K562 (cell line): ENCODE data around the gene HPS5. TPM values are rescaled to one million over a fixed set of nuclear protein-coding genes. Genes with fewer than 3 reads are reported as not detected.

ENCODE experiments used
- CBX8 ChIP-seq: fragments of 200-600 bp; sonication (generic); IDR thresholded peaks from 2 replicates; pipeline ENCODE4 v1.6.1; 2012; ENCODE audit warnings: borderline replicate concordance, mixed run types, low read depth, mild to moderate bottlenecking, moderate library complexity, mixed read lengths, low read length, control low read depth, inconsistent platforms; ENCODE audit not compliant: poor library complexity, severe bottlenecking; ENCODE audit errors: extremely low read depth
- CTBP1 ChIP-seq: fragments of 450-650 bp; IDR thresholded peaks from 2 replicates; pipeline ENCODE4 v1.6.1; 2016; ENCODE audit warnings: borderline replicate concordance
- ELK1 ChIP-seq: sonication (generic); formaldehyde crosslinking; IDR thresholded peaks from 2 replicates; pipeline ENCODE4 v1.8.1; 2022; ENCODE audit warnings: missing genetic modification reagents
- ERF ChIP-seq: fragments of 450-650 bp; formaldehyde crosslinking; IDR thresholded peaks from 2 replicates; pipeline ENCODE4 v1.4.0; 2020; ENCODE audit warnings: mild to moderate bottlenecking, mixed read lengths
- FOXJ2 ChIP-seq: fragments of 200-800 bp; sonication (Bioruptor generic); IDR thresholded peaks from 2 replicates; pipeline ENCODE4 v1.6.1; 2016; ENCODE audit warnings: missing genetic modification characterization, missing compliant biosample characterization
- FOXJ3 ChIP-seq: sonication (generic); formaldehyde crosslinking; IDR thresholded peaks from 2 replicates; pipeline ENCODE4 v1.4.0; 2020; ENCODE audit warnings: mild to moderate bottlenecking, missing genetic modification reagents
- FOXP4 ChIP-seq: sonication (generic); formaldehyde crosslinking; IDR thresholded peaks from 2 replicates; pipeline ENCODE4 v1.8.0; 2022; ENCODE audit warnings: mild to moderate bottlenecking, missing genetic modification reagents, borderline replicate concordance
- GABPB1 ChIP-seq: sonication (generic); formaldehyde crosslinking; IDR thresholded peaks from 2 replicates; pipeline ENCODE4 v1.8.0; 2022; ENCODE audit warnings: mild to moderate bottlenecking, missing genetic modification reagents
- MLX ChIP-seq, 2 experiments: fragments of 450-650 bp in 1 of 2; sonication (generic) in 1 of 2; formaldehyde crosslinking; conservative IDR thresholded peaks; 2 replicates each; pipeline versions ENCODE4 v1.4.0 to v1.8.1; 2020 to 2022; ENCODE audit warnings: mild to moderate bottlenecking in 1 of 2, missing genetic modification reagents in 1 of 2
- NR0B1 ChIP-seq: fragments of 450-650 bp; IDR thresholded peaks from one replicate; pipeline ENCODE4 v1.6.1; 2018; ENCODE audit warnings: mild to moderate bottlenecking, moderate library complexity; ENCODE audit not compliant: partially characterized antibody
- POLR2B ChIP-seq: fragments of 450-650 bp; IDR thresholded peaks from 2 replicates; pipeline ENCODE4 v1.6.1; 2018; ENCODE audit warnings: low read depth; ENCODE audit not compliant: partially characterized antibody
- PREB ChIP-seq: sonication (generic); formaldehyde crosslinking; IDR thresholded peaks from 2 replicates; pipeline ENCODE4 v1.8.1; 2023; ENCODE audit warnings: mild to moderate bottlenecking, missing genetic modification reagents
- RBM15 ChIP-seq: fragments of 200-400 bp; formaldehyde crosslinking; IDR thresholded peaks from 2 replicates; pipeline ENCODE4 v1.6.1; 2018; ENCODE audit warnings: mild to moderate bottlenecking, low read length, moderate library complexity; ENCODE audit not compliant: insufficient read depth
- RFX5 ChIP-seq: IDR thresholded peaks from 2 replicates; pipeline ENCODE4 v1.6.1; 2011; ENCODE audit warnings: low read depth, mild to moderate bottlenecking, improper control_type of control experiment, low read length
- SLC30A9 ChIP-seq: fragments of 250-450 bp; sonication (Bioruptor Pico); IDR thresholded peaks from 2 replicates; pipeline ENCODE4 v1.8.0; 2022; ENCODE audit warnings: mild to moderate bottlenecking, moderate library complexity
- SMAD3 ChIP-seq: fragments of 450-650 bp; formaldehyde crosslinking; conservative IDR thresholded peaks from 2 replicates; pipeline ENCODE4 v1.4.0; 2020; ENCODE audit warnings: mild to moderate bottlenecking
- TAF15 ChIP-seq: fragments of 200-400 bp; formaldehyde crosslinking; IDR thresholded peaks from 2 replicates; pipeline ENCODE4 v1.6.1; 2017; ENCODE audit warnings: mild to moderate bottlenecking, low read depth, low read length, moderate library complexity
- YBX1 ChIP-seq: fragments of 450-650 bp; IDR thresholded peaks from 2 replicates; pipeline ENCODE4 v1.7.1; 2016; ENCODE audit warnings: mild to moderate bottlenecking
- ZBTB12 ChIP-seq: fragments of 250-450 bp; sonication (Bioruptor Pico); IDR thresholded peaks from 2 replicates; pipeline ENCODE4 v1.4.0; 2020
- ZNF165 ChIP-seq: fragments of 250-450 bp; sonication (Bioruptor Pico); IDR thresholded peaks from 2 replicates; pipeline ENCODE4 v1.4.0; 2020; ENCODE audit warnings: borderline replicate concordance
- ZNF316 ChIP-seq: fragments of 450-650 bp; IDR thresholded peaks from 2 replicates; pipeline ENCODE4 v1.6.1; 2016
- polyA plus RNA-seq, 8 experiments: library from polyadenylated mRNA; depleted of rRNA in 4 of 8; stranded (reverse) in 5 of 8; unstranded in 3 of 8; fragments of >200 nt; fragmentation: Nextera tagmentation in 2 of 8; fragmentation: Illumina TruSeq in 1 of 8; extraction: Ambion mirVana in 2 of 8; extraction: Trizol in 1 of 8; gene quantifications; 2 replicates each; pipeline versions ENCODE4 v1.2.1 to v1.2.3, GENCODE V29; 2011 to 2014; ENCODE audit warnings: inconsistent platforms in 1 of 8, missing spikeins in 1 of 8
- total RNA-seq, 7 experiments: library from RNA; depleted of rRNA in 6 of 7; stranded (reverse); fragments of >200 nt in 6 of 7; fragmentation: Illumina TruSeq in 2 of 7; extraction: Trizol in 2 of 7; gene quantifications; 2 replicates each; pipeline versions ENCODE4 v1.2.1 to v1.2.3, GENCODE V29; 2011 to 2021; ENCODE audit warnings: low replicate concordance in 1 of 7

Gene HPS5
- total and polyA plus RNA-seq, 9 of the 15 experiments (the other 6 are each of a cell fraction or from before 2014, with no cell fraction given) = 12.2 to 28.1 (median 16.8) TPM

GRCh38 chr11:18329196-18329870 is 7.4 kb upstream of the HPS5 start (continued):
- TF ChIP-seq ZBTB12 (CRISPR knock-in tag) (no peak), CBX8 (no peak), ELK1 (CRISPR knock-in tag) (no peak), FOXJ2 (tag) (no peak), RFX5 (no peak), RBM15 (no peak), MLX (CRISPR knock-in tag; conservative IDR thresholded peaks at IDR 0.05) (no peak), ERF (CRISPR knock-in tag) (no peak), TAF15 (no peak), CTBP1 (peak; percentile 83), SMAD3 (CRISPR knock-in tag) (no peak), ZNF316 (peak; percentile 99), YBX1 (no peak), NR0B1 (no peak), PREB (CRISPR knock-in tag) (no peak), POLR2B (no peak), ZNF165 (CRISPR knock-in tag) (no peak), SLC30A9 (CRISPR knock-in tag) (no peak), GABPB1 (CRISPR knock-in tag) (no peak), FOXP4 (CRISPR knock-in tag) (no peak), FOXJ3 (CRISPR knock-in tag) (no peak)
